ENCODE results near the gene LTBP2.

The LTBP2 gene

DNA sequence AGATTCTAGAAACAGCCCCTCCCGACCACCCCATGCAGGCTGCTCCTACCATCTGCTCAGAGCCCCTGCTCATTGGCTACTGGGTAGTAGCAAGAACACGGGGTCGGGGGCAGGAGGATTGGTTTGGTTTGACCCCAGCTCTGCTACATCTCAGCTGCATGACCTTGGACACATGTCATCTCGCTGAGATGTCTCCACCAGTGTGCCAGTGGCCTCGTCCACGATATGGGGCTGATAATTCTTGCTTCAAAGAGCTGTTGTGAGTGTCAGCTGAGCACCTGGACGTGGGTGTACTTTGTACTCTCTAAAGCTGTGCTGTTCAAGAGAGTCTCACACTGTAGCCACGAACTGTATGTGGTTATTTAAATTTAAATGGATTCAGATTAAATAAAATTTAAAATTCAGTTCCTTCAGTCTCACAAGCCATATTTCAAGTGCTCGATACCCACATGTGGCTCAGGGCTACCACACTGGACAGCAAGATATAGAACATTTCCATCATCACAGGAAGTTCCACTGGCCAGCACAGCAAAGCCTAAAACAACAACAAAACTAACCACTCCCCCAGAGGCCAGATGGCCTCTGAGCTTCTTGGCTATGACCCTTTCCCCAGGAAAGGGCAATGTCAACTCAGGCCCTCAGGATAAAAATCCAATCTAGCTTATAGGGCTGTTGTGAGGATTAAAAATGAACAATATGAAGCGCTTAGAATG lies 18.6 kb downstream of the LTBP2 start:
- Mint-ChIP-seq H3K4me3 (no peak overlapping the region), H3K9me3 (no peaks in the 10 kb centered on the region), H3K4me1 (ENCODE audit: low read depth) (no peaks in the 10 kb centered on the region), H3K27ac (no peak overlapping the region), H3K36me3 (ENCODE audit: low read depth) (no peaks in the 10 kb centered on the region), H3K27me3 (no peaks in the 10 kb centered on the region)

- Mint-ChIP-seq H3K9me3 (no peaks in the 10 kb centered on the region), H3K36me3 (ENCODE audit: low read depth) (no peaks in the 10 kb centered on the region), H3K4me1 (ENCODE audit: low read depth) (no peaks in the 10 kb centered on the region), H3K4me3 (no peak overlapping the region), H3K27ac (peak overlapping the region; percentile 14), H3K27me3 (no peaks in the 10 kb centered on the region)
These were observed 19.4 kb downstream of the LTBP2 start for GRCh38 chr14:74592476-74593201.

GRCh38 chr14:74591899-74592298 lies 20.1 kb downstream of the LTBP2 start:
- Mint-ChIP-seq H3K4me3 (no peak overlapping the region), H3K27ac (no peak overlapping the region), H3K9me3 (no peaks in the 10 kb centered on the region), H3K27me3 (no peaks in the 10 kb centered on the region), H3K4me1 (ENCODE audit: low read depth) (no peaks in the 10 kb centered on the region), H3K36me3 (ENCODE audit: low read depth) (no peaks in the 10 kb centered on the region)

GRCh38 chr14:74591394-74591793 lies 20.6 kb downstream of the LTBP2 start:
- Mint-ChIP-seq H3K4me3 (no peak overlapping the region), H3K9me3 (no peaks in the 10 kb centered on the region), H3K36me3 (ENCODE audit: low read depth) (no peaks in the 10 kb centered on the region), H3K27me3 (no peaks in the 10 kb centered on the region), H3K4me1 (ENCODE audit: low read depth) (no peaks in the 10 kb centered on the region), H3K27ac (no peak overlapping the region)

- Mint-ChIP-seq H3K36me3 (ENCODE audit: low read depth) (no peaks in the 10 kb centered on the region), H3K4me3 (no peak overlapping the region), H3K27ac (no peak overlapping the region), H3K27me3 (peaks cover 11% of the 10 kb centered on the region), H3K4me1 (ENCODE audit: low read depth) (no peaks in the 10 kb centered on the region), H3K9me3 (no peaks in the 10 kb centered on the region)
These were observed 22.7 kb downstream of the LTBP2 start for GRCh38 chr14:74589291-74589879.

- Mint-ChIP-seq H3K27me3 (peaks cover 17% of the 10 kb centered on the region), H3K36me3 (ENCODE audit: low read depth) (no peaks in the 10 kb centered on the region), H3K9me3 (no peaks in the 10 kb centered on the region), H3K27ac (no peak overlapping the region), H3K4me1 (ENCODE audit: low read depth) (no peaks in the 10 kb centered on the region), H3K4me3 (no peak overlapping the region)
These were observed 24.7 kb downstream of the LTBP2 start for GRCh38 chr14:74587363-74587707.

GRCh38 chr14:74586681-74587362 lies 25.2 kb downstream of the LTBP2 start:
- H3K4me3 Mint-ChIP-seq: no peak overlapping the region
- H3K27me3 Mint-ChIP-seq: peaks cover 20% of the 10 kb centered on the region
- H3K4me1 Mint-ChIP-seq (ENCODE audit: low read depth): no peaks in the 10 kb centered on the region
- no peak overlapping the region for H3K27ac Mint-ChIP-seq
- no peaks in the 10 kb centered on the region for H3K36me3 Mint-ChIP-seq (ENCODE audit: low read depth)
- H3K9me3 Mint-ChIP-seq: no peaks in the 10 kb centered on the region

DNA sequence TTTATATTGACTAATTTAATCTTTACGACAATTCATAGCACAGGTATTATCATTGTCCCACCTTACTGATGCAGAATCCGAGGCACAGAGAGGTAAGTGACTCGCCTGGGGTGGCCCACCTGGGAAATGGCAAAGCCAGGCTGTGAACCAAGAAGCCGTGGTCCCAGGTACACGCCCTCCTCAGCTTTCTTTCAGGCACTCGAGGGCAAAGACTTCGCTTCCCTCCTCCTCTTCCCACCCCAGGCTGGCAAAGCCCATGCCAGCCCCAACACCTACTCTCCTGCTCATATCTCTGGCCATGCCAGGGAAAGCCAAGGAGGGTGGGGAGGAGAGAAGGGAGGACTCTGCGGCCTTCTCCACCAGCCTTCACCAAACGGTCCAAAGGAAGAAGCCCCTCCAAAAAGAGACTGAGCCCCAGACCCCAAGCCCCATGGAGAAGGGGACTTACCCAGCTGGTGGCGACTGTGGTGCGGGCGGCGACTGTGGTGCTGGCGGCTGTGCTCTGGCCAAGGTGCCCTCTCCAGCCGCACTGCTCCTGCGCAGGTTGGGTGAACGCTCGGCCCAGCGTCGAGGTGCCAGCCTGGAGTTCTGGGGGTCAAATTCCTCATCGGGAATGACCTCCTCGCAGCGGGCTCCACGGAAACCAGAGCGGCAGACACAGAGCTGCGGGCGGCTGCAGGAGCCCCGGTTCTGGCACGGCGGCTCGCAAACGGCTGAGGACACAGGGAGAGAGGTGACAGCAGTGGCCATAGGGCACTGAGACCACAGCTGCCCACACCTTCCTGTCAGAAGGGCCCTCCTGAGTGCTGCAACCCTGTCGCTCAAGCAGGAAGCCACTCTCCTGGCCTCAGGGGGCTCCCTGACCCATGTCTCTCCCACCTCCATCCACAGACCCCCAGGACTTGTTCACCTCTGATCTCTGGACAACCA lies 26.4 kb downstream of the LTBP2 start:
- Mint-ChIP-seq H3K27ac (no peak overlapping the region), H3K4me1 (ENCODE audit: low read depth) (no peaks in the 10 kb centered on the region), H3K9me3 (no peaks in the 10 kb centered on the region), H3K36me3 (ENCODE audit: low read depth) (no peaks in the 10 kb centered on the region), H3K27me3 (peaks cover 20% of the 10 kb centered on the region), H3K4me3 (no peak overlapping the region)

GRCh38 chr14:74584951-74585350 lies 27.1 kb downstream of the LTBP2 start:
- no peak overlapping the region for H3K27ac Mint-ChIP-seq
- no peak overlapping the region for H3K4me3 Mint-ChIP-seq
- no peaks in the 10 kb centered on the region for H3K9me3 Mint-ChIP-seq
- H3K27me3 Mint-ChIP-seq: peaks cover 20% of the 10 kb centered on the region
- no peaks in the 10 kb centered on the region for H3K36me3 Mint-ChIP-seq (ENCODE audit: low read depth)
- H3K4me1 Mint-ChIP-seq (ENCODE audit: low read depth): peaks cover 5% of the 10 kb centered on the region

DNA sequence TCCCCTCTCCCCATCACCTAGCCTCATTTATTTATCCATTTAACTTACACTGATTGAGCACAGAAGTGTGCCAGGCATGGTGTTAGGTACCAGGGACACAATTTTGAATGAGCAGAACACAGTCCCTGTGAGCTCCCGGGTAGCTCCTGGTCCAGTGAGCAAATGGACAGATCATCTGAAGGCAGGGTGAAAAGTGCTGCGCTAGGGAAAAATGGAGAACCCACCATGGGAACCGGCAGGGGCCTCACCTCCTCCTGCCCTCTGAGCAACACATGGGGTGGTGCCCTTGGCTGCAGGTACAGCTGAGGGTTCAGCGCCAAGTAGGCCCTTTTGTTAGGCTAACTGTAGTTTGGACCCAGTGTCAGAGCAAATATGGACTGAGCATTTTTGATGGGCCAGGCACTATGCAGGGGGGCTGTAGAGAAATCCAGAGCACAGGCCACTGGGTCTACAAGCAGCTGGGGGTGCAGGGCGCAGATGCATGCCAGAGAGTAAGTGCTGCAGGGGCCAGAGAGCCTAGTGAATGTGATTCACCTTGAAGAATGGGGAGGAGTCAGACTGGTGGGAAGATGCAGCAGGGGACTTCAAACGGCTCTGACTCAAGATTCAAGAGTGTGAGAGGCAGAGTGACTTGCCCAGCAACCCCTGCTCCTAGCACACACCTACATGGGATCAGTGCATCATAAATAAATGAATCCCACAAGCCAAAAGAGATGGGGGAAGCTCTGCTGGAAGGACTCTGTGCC lies 28.2 kb downstream of the LTBP2 start:
- Mint-ChIP-seq H3K4me1 (ENCODE audit: low read depth) (peaks cover 16% of the 10 kb centered on the region), H3K36me3 (ENCODE audit: low read depth) (no peaks in the 10 kb centered on the region), H3K27me3 (peaks cover 20% of the 10 kb centered on the region), H3K4me3 (no peak overlapping the region), H3K9me3 (no peaks in the 10 kb centered on the region), H3K27ac (no peak overlapping the region)

DNA sequence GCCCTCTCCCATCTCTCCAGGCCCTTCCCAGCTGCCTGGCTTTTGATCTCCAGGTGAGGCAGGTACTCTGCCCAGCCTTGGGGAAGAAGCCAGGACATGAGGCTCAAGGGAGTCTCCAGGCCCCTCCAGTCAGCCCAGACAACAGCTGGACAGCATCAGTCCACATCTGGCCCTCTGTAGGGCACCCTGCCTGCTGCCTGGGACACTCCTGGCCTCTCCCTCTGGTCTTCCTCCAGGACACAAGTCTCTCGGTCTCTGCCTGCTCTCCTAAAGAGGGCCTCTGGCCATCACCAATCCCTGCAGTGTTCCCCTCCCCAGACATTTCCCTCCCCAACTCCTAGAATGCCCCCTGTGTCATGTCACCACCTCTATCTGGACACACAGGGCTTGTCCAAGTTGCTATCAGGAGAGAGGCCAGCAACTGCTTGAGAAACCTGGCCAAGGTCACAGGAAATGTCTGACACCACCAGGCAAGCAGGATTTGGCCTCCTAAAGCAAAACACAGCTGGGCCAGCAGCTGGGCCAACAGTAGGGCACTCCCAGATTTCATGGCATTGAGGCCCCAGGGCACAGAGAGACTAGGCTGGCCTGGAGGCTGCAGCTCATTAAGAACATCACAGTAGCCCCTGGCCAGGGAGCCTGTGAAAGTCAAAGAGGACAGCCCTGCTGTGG lies 29.0 kb downstream of the LTBP2 start:
- Mint-ChIP-seq H3K27ac (no peak overlapping the region), H3K4me3 (no peak overlapping the region), H3K9me3 (no peaks in the 10 kb centered on the region), H3K36me3 (ENCODE audit: low read depth) (no peaks in the 10 kb centered on the region), H3K27me3 (peaks cover 20% of the 10 kb centered on the region), H3K4me1 (ENCODE audit: low read depth) (peaks cover 21% of the 10 kb centered on the region)

DNA sequence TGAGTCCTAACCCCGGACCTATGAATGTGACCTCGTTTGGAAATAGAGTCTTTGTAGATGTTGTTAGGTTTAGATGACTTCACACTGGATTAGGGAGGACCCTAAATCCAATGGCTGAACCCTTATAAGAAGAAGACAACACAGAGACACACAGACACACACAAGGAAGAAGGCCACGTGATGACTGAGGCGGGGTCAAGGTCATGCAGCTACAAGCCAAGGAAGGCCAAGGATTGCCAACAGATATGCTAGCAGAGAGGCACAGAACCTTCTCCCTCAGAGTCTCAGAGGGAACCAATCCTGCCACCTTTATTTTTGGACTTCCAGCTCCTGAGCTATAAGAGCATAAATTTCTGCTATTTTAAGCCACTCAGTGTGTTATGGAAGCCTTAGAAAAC lies 31.8 kb downstream of the LTBP2 start:
- Mint-ChIP-seq H3K4me1 (ENCODE audit: low read depth) (peaks cover 24% of the 10 kb centered on the region), H3K9me3 (no peaks in the 10 kb centered on the region), H3K36me3 (ENCODE audit: low read depth) (no peaks in the 10 kb centered on the region), H3K4me3 (no peak overlapping the region), H3K27me3 (peaks cover 35% of the 10 kb centered on the region), H3K27ac (peak overlapping the region; percentile 66)

DNA sequence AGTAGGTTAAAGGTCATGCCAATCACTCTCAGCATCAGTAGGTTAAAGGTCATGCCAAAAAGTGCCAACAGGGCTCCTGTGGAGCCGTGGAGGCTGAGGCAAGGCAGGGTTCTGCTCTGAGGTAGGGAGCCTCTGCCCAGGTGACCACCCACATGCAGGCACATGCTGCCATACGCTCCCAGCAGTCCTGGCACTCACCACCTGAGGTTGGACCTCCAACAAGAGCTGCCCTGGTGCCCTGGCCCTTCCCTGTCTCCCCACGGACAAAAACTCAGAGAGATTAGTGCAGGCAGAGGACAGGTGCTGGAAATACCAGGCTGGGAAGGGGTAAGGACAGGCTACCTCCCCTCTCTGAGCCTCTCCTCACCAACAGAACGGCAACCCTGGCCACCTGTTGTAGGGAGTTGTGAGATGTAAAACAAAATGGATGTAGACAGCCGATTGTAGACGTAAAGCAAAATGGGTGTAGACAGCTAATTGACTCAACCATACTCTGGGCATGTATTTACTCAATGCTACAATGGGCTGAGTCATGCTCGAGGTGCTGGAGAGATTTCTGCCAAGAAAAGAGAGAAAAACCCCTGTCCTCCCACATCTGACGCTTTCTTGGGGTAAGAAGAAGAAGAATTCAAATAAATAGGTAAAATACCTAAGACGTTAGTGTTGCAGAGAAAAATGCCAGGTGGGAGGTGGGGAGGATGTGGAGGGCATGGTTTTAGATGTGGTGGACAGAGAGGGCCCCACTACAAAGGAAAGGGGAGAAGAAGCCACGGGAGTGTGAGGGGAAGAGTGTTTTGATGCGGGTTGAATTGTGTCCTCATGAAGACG lies 32.4 kb downstream of the LTBP2 start:
- H3K4me1 Mint-ChIP-seq (ENCODE audit: low read depth): peaks cover 25% of the 10 kb centered on the region
- no peaks in the 10 kb centered on the region for H3K9me3 Mint-ChIP-seq
- peak overlapping the region; percentile 40 for H3K4me3 Mint-ChIP-seq
- H3K27me3 Mint-ChIP-seq: peaks cover 31% of the 10 kb centered on the region
- peak overlapping the region; percentile 66 for H3K27ac Mint-ChIP-seq
- no peaks in the 10 kb centered on the region for H3K36me3 Mint-ChIP-seq (ENCODE audit: low read depth)
